ENCODE results near the gene TOMM20L.
"Not testable (repeated sequence)": the region's sequence is repeated elsewhere in the genome, so short reads cannot be mapped to it uniquely, and the experiment has no call there.

The TOMM20L gene

DNA sequence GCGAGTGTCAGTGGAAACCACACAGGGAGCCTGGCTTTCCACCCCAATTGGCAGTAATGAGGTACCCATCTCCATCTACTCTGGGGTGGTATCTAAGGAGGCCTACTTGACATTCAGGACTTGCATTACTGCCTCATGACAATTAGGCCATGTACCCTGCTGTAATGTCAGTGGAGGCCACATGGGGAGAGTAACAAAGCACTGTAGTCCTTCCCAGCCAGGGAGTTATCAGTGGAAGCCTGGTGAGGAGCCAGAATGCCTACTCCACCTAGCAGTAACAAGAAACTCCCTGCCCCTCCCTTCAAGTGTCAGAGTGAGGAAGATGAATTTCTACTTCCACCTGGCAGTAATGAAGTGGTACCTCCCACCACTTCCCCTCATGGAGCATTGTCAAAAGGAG is 19.1 kb downstream of the TOMM20L start:
- no peak overlapping the region for H3K9ac ChIP-seq (ENCODE audit: low read length)
- WGBS (ENCODE audit: extremely low coverage, insufficient coverage, insufficient read length): no CpG with 5 or more reads among the region's 1 CpG

GRCh38 chr14:58415636-58416547 is 20.2 kb downstream of the TOMM20L start:
- no peak overlapping the region for H4K91ac ChIP-seq (ENCODE audit: low read depth, low read length)
- no peaks in the 10 kb centered on the region for H3K27me3 ChIP-seq (ENCODE audit: insufficient read depth, low read length)
- no peak overlapping the region for H2BK120ac ChIP-seq (ENCODE audit: insufficient read depth, low read length, poor library complexity)
- H3K18ac ChIP-seq (ENCODE audit: low read length): no peak overlapping the region
- H3K9ac ChIP-seq (ENCODE audit: low read length): no peak overlapping the region
- H2AK5ac ChIP-seq (ENCODE audit: low read length): no peak overlapping the region
- no peaks in the 10 kb centered on the region for H3K9me3 ChIP-seq (ENCODE audit: insufficient read depth, low read depth, low read length)
- no peak overlapping the region for H3K4ac ChIP-seq (ENCODE audit: low read depth, low read length)
- no peaks in the 10 kb centered on the region for H3K4me1 ChIP-seq (ENCODE audit: control insufficient read depth in 1 of 2, insufficient read depth in 2 of 2, low read length in 2 of 2)
- no peak for DNase-seq
- no CpG with 5 or more reads among the region's 10 CpGs for WGBS (ENCODE audit: extremely low coverage, insufficient coverage, insufficient read length)
- H3K27ac ChIP-seq (ENCODE audit: low read depth, low read length): no peak overlapping the region
- no peak overlapping the region for H2BK12ac ChIP-seq (ENCODE audit: low read length)
- H3K23ac ChIP-seq (ENCODE audit: low read length): no peak overlapping the region
- H4K12ac ChIP-seq (ENCODE audit: low read depth, low read length): no peak overlapping the region
- no peak overlapping the region for H2BK5ac ChIP-seq (ENCODE audit: low read depth, low read length, poor library complexity)
- no peak overlapping the region for H4K8ac ChIP-seq (ENCODE audit: low read depth, low read length)
- no peak overlapping the region for H3K4me3 ChIP-seq (ENCODE audit: low read depth, low read length)
- no peak overlapping the region for H2AFZ ChIP-seq (ENCODE audit: insufficient read depth, low read length, poor library complexity)
- H3K79me1 ChIP-seq (ENCODE audit: low read length): no peaks in the 10 kb centered on the region
- H3K14ac ChIP-seq (ENCODE audit: low read length): no peak overlapping the region
- H3K79me2 ChIP-seq (ENCODE audit: control insufficient read depth, insufficient read depth, low read length, poor library complexity): no peaks in the 10 kb centered on the region
- no peak overlapping the region for H3K4me2 ChIP-seq (ENCODE audit: low read length)
- peaks cover 18 to 22% of the 10 kb centered on the region in 2 experiments for H3K36me3 ChIP-seq (ENCODE audit: control insufficient read depth in 1 of 2, insufficient read depth in 2 of 2, low read length in 2 of 2)

More for the DNA sequence above, 19.1 kb downstream of the TOMM20L start:
- no peak overlapping the region for H2BK120ac ChIP-seq (ENCODE audit: insufficient read depth, low read length, poor library complexity)
- H4K12ac ChIP-seq (ENCODE audit: low read depth, low read length): no peak overlapping the region
- no peak overlapping the region for H2BK5ac ChIP-seq (ENCODE audit: low read depth, low read length, poor library complexity)
- no peak overlapping the region for H2AFZ ChIP-seq (ENCODE audit: insufficient read depth, low read length, poor library complexity)
- no peak overlapping the region for H3K4ac ChIP-seq (ENCODE audit: low read depth, low read length)
- no peaks in the 10 kb centered on the region for H3K4me1 ChIP-seq (ENCODE audit: control insufficient read depth in 1 of 2, insufficient read depth in 2 of 2, low read length in 2 of 2)
- no peak for DNase-seq
- no peaks in the 10 kb centered on the region for H3K27me3 ChIP-seq (ENCODE audit: insufficient read depth, low read length)
- H4K91ac ChIP-seq (ENCODE audit: low read depth, low read length): no peak overlapping the region
- no peak overlapping the region for H3K23ac ChIP-seq (ENCODE audit: low read length)
- H3K4me3 ChIP-seq (ENCODE audit: low read depth, low read length): no peak overlapping the region
- H3K79me2 ChIP-seq (ENCODE audit: control insufficient read depth, insufficient read depth, low read length, poor library complexity): no peaks in the 10 kb centered on the region
- no peak overlapping the region for H2BK12ac ChIP-seq (ENCODE audit: low read length)
- H3K14ac ChIP-seq (ENCODE audit: low read length): no peak overlapping the region
- H2AK5ac ChIP-seq (ENCODE audit: low read length): no peak overlapping the region
- no peak overlapping the region for H3K18ac ChIP-seq (ENCODE audit: low read length)
- no peaks in the 10 kb centered on the region for H3K9me3 ChIP-seq (ENCODE audit: insufficient read depth, low read depth, low read length)
- H4K8ac ChIP-seq (ENCODE audit: low read depth, low read length): no peak overlapping the region
- H3K27ac ChIP-seq (ENCODE audit: low read depth, low read length): no peak overlapping the region
- H3K79me1 ChIP-seq (ENCODE audit: low read length): no peaks in the 10 kb centered on the region
- no peak overlapping the region for H3K4me2 ChIP-seq (ENCODE audit: low read length)
- H3K36me3 ChIP-seq (ENCODE audit: control insufficient read depth in 1 of 2, insufficient read depth in 2 of 2, low read length in 2 of 2): peaks cover 22 to 23% of the 10 kb centered on the region in 2 experiments

DNA sequence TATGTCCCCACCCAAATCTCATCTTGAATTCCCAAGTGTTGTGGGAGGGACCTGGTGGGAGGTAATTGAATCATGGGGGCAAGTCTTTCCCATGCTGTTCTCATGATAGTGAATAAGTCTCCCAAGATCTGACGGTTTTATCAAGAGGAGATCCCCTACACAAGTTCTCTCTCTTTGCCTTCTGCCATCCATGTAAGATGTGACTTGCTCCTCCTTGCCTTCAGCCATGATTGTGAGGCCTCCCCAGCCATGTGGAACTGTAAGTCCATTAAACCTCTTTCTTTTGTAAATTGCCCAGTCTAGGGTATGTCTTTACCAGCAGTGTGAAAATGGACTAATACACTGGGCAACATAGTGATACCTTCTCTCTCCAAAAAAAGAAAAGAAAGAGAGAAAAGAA is 21.2 kb downstream of the TOMM20L start:
- H4K12ac ChIP-seq (ENCODE audit: low read depth, low read length); H3K79me1 ChIP-seq (ENCODE audit: low read length): not testable (repeated sequence)

DNA sequence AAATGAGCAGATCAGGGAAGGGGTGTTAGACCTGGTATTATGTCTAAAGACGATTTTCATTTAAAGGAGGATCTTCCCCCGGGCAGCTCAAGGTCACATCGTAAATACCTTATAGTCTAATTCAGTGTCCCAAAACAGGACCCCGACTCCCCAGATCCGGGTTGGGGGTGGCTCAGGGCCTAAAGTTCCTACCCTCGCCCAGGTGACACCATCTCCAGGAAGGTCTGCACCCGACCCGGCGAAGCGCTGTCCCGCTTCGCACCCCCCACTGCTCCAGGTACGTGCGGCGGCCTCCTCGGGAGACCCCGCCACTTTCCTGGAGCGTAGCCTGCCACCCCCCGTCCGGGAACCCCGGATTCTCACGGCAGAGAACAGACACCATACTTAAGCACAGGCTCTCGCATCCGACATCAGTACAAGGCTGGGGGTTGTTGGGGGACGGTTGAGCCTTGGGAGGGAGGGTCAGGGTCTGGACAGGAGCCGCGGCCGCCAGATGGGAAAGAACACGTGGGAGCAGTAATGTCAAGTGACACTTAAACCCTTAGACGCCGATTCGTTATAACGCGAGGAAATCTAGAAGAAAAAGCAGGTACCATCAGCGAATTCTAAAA is 31.0 kb downstream of the TOMM20L start:
- H3K4me3 ChIP-seq (ENCODE audit: low read depth, low read length): peak overlapping the region; percentile 91
- H3K4me2 ChIP-seq (ENCODE audit: low read length): peak overlapping the region; percentile 88
- no CpG with 5 or more reads among the region's 35 CpGs for WGBS (ENCODE audit: extremely low coverage, insufficient coverage, insufficient read length)
- H3K14ac ChIP-seq (ENCODE audit: low read length): peak overlapping the region; percentile 54
- H3K27me3 ChIP-seq (ENCODE audit: insufficient read depth, low read length): no peaks in the 10 kb centered on the region
- peak overlapping the region; percentile 72 for H4K8ac ChIP-seq (ENCODE audit: low read depth, low read length)
- peak; percentile 10 to 13 for DNase-seq
- peak overlapping the region; percentile 48 for H3K4ac ChIP-seq (ENCODE audit: low read depth, low read length)
- peak overlapping the region; percentile 69 for H4K91ac ChIP-seq (ENCODE audit: low read depth, low read length)
- peaks cover 0 to 3% of the 10 kb centered on the region in 2 experiments for H3K36me3 ChIP-seq (ENCODE audit: control insufficient read depth in 1 of 2, insufficient read depth in 2 of 2, low read length in 2 of 2)
- H3K18ac ChIP-seq (ENCODE audit: low read length): peak overlapping the region; percentile 43
- H2BK5ac ChIP-seq (ENCODE audit: low read depth, low read length, poor library complexity): peak overlapping the region; percentile 34
- H3K79me1 ChIP-seq (ENCODE audit: low read length): peaks cover 6% of the 10 kb centered on the region
- H3K23ac ChIP-seq (ENCODE audit: low read length): no peak overlapping the region
- H3K9ac ChIP-seq (ENCODE audit: low read length): peak overlapping the region; percentile 94
- no peak overlapping the region for H2BK120ac ChIP-seq (ENCODE audit: insufficient read depth, low read length, poor library complexity)
- H2BK12ac ChIP-seq (ENCODE audit: low read length): no peak overlapping the region
- peak overlapping the region; percentile 70 for H2AK5ac ChIP-seq (ENCODE audit: low read length)
- H2AFZ ChIP-seq (ENCODE audit: insufficient read depth, low read length, poor library complexity): peak overlapping the region; percentile 71
- no peaks in the 10 kb centered on the region for H3K9me3 ChIP-seq (ENCODE audit: insufficient read depth, low read depth, low read length)
- no peaks in the 10 kb centered on the region for H3K4me1 ChIP-seq (ENCODE audit: control insufficient read depth in 1 of 2, insufficient read depth in 2 of 2, low read length in 2 of 2)
- peak overlapping the region; percentile 46 for H4K12ac ChIP-seq (ENCODE audit: low read depth, low read length)
- peak overlapping the region; percentile 54 for H3K27ac ChIP-seq (ENCODE audit: low read depth, low read length)
- peaks cover 7% of the 10 kb centered on the region for H3K79me2 ChIP-seq (ENCODE audit: control insufficient read depth, insufficient read depth, low read length, poor library complexity)

More for the DNA sequence above, 21.2 kb downstream of the TOMM20L start:
- H2BK12ac ChIP-seq (ENCODE audit: low read length); DNase-seq; H2AK5ac ChIP-seq (ENCODE audit: low read length); H2BK5ac ChIP-seq (ENCODE audit: low read depth, low read length, poor library complexity); H2BK120ac ChIP-seq (ENCODE audit: insufficient read depth, low read length, poor library complexity); H4K91ac ChIP-seq (ENCODE audit: low read depth, low read length); H3K9me3 ChIP-seq (ENCODE audit: insufficient read depth, low read depth, low read length); H2AFZ ChIP-seq (ENCODE audit: insufficient read depth, low read length, poor library complexity); H3K4me2 ChIP-seq (ENCODE audit: low read length); H3K27me3 ChIP-seq (ENCODE audit: insufficient read depth, low read length); H3K4ac ChIP-seq (ENCODE audit: low read depth, low read length); H3K23ac ChIP-seq (ENCODE audit: low read length); H3K27ac ChIP-seq (ENCODE audit: low read depth, low read length); H3K4me3 ChIP-seq (ENCODE audit: low read depth, low read length); H3K79me2 ChIP-seq (ENCODE audit: control insufficient read depth, insufficient read depth, low read length, poor library complexity); H3K4me1 ChIP-seq (ENCODE audit: control insufficient read depth in 1 of 2, insufficient read depth in 2 of 2, low read length in 2 of 2); H3K18ac ChIP-seq (ENCODE audit: low read length); H3K14ac ChIP-seq (ENCODE audit: low read length); H3K9ac ChIP-seq (ENCODE audit: low read length); H4K8ac ChIP-seq (ENCODE audit: low read depth, low read length): not testable (repeated sequence)
- peaks cover 15 to 18% of the 10 kb centered on the region in 2 experiments for H3K36me3 ChIP-seq (ENCODE audit: control insufficient read depth in 1 of 2, insufficient read depth in 2 of 2, low read length in 2 of 2)
- no CpG with 5 or more reads among the region's 1 CpG for WGBS (ENCODE audit: extremely low coverage, insufficient coverage, insufficient read length)

All from trophoblast cell (in vitro differentiated cells and primary cell).